OCI-LY7 (cell line): ENCODE results near the gene POC1B.

Experiments used
- CTCF ChIP-seq: fragments of 200-600 bp; sonication (generic); conservative IDR thresholded peaks from 2 replicates; pipeline ENCODE4 v1.5.1; 2014; ENCODE audit warnings: mild to moderate bottlenecking, antibody characterized with exemption, low read length, moderate library complexity, mixed read lengths
- EZH2phosphoT487 ChIP-seq: fragments of 200-600 bp; sonication (generic); IDR thresholded peaks from 2 replicates; pipeline ENCODE4 v1.6.1; 2018; ENCODE audit warnings: low read depth, borderline replicate concordance, mild to moderate bottlenecking, mixed run types, antibody characterized with exemption, low read length, moderate library complexity, mixed read lengths

- TF ChIP-seq CTCF (no peak), EZH2phosphoT487 (no peak)
Measured at GRCh38 chr12:89453121-89453978, 72.5 kb downstream of the POC1B start.
